Thoracic aorta (tissue), 2 donors: ENCODE data around the gene ASB10. TPM values are rescaled to one million over a fixed set of nuclear protein-coding genes. Genes with fewer than 3 reads are reported as not detected.

Source experiments
- ATAC-seq: fragments of 150-250 bp; one replicate; pipeline ENCODE4 v1.8.0; 2017; ENCODE audit warnings: low read depth; ENCODE audit not compliant: insufficient number of reproducible peaks, low FRiP score
- DNase-seq: peaks from one replicate; pipeline ENCODE4 v3.0.0-alpha.2; 2020; ENCODE audit warnings: low spot score
- H3K27ac ChIP-seq, 2 donors: fragments of 200-600 bp; sonication (generic); 1 replicate in 1 of 2; 2 replicates in 1 of 2; pipeline ENCODE4 v1.5.1; 2016; ENCODE audit warnings: mild to moderate bottlenecking in 2 of 2, moderate library complexity in 2 of 2
- H3K27me3 ChIP-seq: fragments of 200-600 bp; sonication (generic); replicated peaks from 2 replicates; pipeline ENCODE4 v1.6.0; 2016; ENCODE audit warnings: mild to moderate bottlenecking; ENCODE audit not compliant: insufficient read depth
- H3K36me3 ChIP-seq: fragments of 200-600 bp; sonication (generic); one replicate; pipeline ENCODE4 v1.5.1; 2016
- H3K4me1 ChIP-seq, 2 donors: fragments of 200-600 bp; sonication (generic); 1 replicate in 1 of 2; 2 replicates in 1 of 2; pipeline versions ENCODE4 v1.5.1 to v1.6.0; 2016; ENCODE audit warnings: low read depth in 2 of 2, mild to moderate bottlenecking in 1 of 2; ENCODE audit not compliant: control insufficient read depth in 1 of 2
- H3K4me3 ChIP-seq: fragments of 200-600 bp; sonication (generic); 2 replicates; pipeline ENCODE4 v1.5.1; 2016; ENCODE audit warnings: mild to moderate bottlenecking
- H3K9me3 ChIP-seq: fragments of 200-600 bp; sonication (generic); 2 replicates; pipeline ENCODE4 v1.5.1; 2016
- CTCF ChIP-seq: fragments of 200-600 bp; sonication (generic); IDR thresholded peaks from one replicate; pipeline ENCODE4 v1.5.1; 2019; ENCODE audit warnings: antibody characterized with exemption
- total RNA-seq, 2 donors: library from RNA; depleted of rRNA; stranded (reverse); fragments of >200 nt; gene quantifications; one replicate each; pipeline versions ENCODE4 v1.1.0 to v1.2.3, GENCODE V29; 2016

The ASB10 gene
- total RNA-seq, 2 donors from 2014 or later = not detected

DNA sequence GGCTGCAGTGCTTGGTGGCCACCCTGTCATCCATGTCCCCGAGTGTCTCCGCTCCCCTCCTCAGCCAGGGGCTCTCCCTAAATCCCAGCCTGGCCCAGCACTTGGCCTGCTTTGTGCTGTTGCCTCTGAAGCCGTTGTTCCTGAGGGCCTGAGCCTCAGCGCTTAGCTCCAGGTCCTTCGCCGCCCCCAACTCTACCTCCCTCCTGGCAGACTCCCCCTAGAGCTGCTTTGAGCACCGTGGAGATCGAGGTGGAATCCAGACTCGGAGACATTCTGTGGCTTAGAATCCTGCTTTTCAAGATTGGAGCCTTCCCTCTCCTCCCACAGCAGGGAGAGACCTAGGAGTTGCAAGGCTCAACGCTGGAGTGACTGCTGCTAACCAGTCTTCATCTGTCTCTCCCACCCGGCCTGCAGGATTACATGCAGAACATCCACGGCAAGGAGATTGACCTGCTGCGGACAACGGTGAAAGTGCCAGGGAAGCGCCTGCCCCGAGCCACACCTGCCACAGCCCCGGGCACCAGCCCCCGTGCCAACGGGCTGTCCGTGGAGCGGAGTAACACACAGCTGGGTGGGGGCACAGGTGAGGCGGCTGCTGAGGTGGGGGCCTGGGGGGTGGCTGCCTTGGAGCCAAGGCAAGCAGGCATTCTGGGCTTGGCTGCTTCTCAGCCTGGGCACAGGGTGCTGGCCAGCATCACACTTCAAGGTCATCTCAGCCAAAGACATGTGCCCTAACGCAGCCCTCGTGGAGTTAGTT is 52.9 kb downstream of the ASB10 start:
- Histone ChIP-seq H3K27me3 (no peaks in the 10 kb centered on the region), H3K4me3 (no peak overlapping the region), H3K4me1 (no peaks in the 10 kb centered on the region), H3K9me3 (no peaks in the 10 kb centered on the region), H3K27ac (no peak overlapping the region), H3K36me3 (peaks cover 53% of the 10 kb centered on the region)
- TF ChIP-seq CTCF = no peak
- ATAC-seq (no peak), DNase-seq (no peak)

GRCh38 chr7:151133266-151133985 is 53.6 kb downstream of the ASB10 start:
- H3K36me3 ChIP-seq = peaks cover 57% of the 10 kb centered on the region
- no peaks in the 10 kb centered on the region for H3K4me1 ChIP-seq
- TF ChIP-seq CTCF = no peak
- H3K27ac ChIP-seq = no peak overlapping the region
- ATAC-seq = no peak
- no peaks in the 10 kb centered on the region for H3K9me3 ChIP-seq
- DNase-seq = no peak
- no peaks in the 10 kb centered on the region for H3K27me3 ChIP-seq
- H3K4me3 ChIP-seq = no peak overlapping the region

DNA sequence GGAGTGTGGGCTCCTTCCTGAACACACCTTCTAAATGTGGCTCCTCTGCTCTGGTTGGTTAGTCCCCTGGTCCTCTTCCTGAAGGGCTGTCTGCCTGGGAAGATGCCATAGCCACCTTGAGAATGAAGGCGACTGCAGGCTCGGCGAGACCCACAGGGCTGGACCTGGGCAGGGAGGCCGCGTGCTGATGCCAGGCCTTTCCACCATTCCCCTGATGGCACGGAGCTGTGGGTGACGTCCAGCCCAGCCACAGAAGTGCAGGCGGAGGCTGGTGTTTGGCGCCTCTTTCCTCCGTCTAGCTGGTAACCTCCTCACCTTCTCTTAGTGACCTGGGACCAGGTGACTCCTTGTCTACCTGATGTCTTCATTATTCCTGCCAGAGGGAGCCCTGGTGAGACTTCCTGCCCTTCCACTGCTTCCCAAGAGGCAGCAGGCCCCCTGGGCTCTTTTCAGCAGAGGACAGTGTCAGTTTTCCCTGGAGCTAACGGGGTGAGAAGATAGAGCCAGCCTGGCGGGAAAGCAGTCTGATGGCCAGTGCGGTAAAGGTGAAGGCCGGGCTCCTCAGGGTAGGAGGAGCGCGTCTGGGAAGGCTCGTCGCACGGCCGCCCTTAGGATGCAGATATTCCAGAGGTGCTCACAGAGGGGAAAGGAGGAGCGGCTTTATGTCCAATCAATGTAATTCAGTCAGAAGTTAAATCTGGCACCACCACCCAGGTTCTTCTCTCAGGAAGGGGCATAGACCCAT is 54.4 kb downstream of the ASB10 start:
- Histone ChIP-seq H3K9me3 (no peaks in the 10 kb centered on the region), H3K27ac (no peak overlapping the region), H3K4me3 (no peak overlapping the region), H3K4me1 (no peaks in the 10 kb centered on the region), H3K27me3 (no peaks in the 10 kb centered on the region), H3K36me3 (peaks cover 65% of the 10 kb centered on the region)
- no peak for TF ChIP-seq CTCF
- no peak for DNase-seq
- no peak for ATAC-seq

- no peak overlapping the region for H3K27ac ChIP-seq
- H3K4me1 ChIP-seq = no peaks in the 10 kb centered on the region
- DNase-seq (no peak), ATAC-seq (no peak)
- no peaks in the 10 kb centered on the region for H3K27me3 ChIP-seq
- H3K9me3 ChIP-seq = no peaks in the 10 kb centered on the region
- H3K4me3 ChIP-seq = no peak overlapping the region
- TF ChIP-seq CTCF = no peak
- peaks cover 62% of the 10 kb centered on the region for H3K36me3 ChIP-seq
Observed at GRCh38 chr7:151131592-151132293, 55.3 kb downstream of the ASB10 start.
